CD14-positive monocyte (primary cell): Measurements from ENCODE around the gene GPATCH3. TPM values are rescaled to one million over a fixed set of nuclear protein-coding genes. Genes with fewer than 3 reads are reported as not detected.

ENCODE experiments used
- DNase-seq, 3 donors: peaks; one replicate each; pipeline ENCODE4 v3.0.0-alpha.2; 2011 to 2022
- H2AFZ ChIP-seq: 2 replicates; pipeline ENCODE4 v1.6.0; 2012; ENCODE audit warnings: mild to moderate bottlenecking, low read depth, low read length, inconsistent platforms; ENCODE audit not compliant: insufficient read depth, poor library complexity, severe bottlenecking
- H3K27ac ChIP-seq, 2 donors: 1 replicate in 1 of 2; 2 replicates in 1 of 2; pipeline ENCODE4 v1.5.1; 2012 to 2013; ENCODE audit warnings: low read length in 2 of 2, control low read depth in 1 of 2, inconsistent platforms in 1 of 2, low read depth in 1 of 2, mild to moderate bottlenecking in 1 of 2
- H3K27me3 ChIP-seq, 2 donors: one replicate each; pipeline versions ENCODE4 v1.6.0 to v1.6.1; 2011 to 2013; ENCODE audit warnings: low read length in 2 of 2; ENCODE audit not compliant: control insufficient read depth in 2 of 2, insufficient read depth in 2 of 2
- H3K36me3 ChIP-seq, 2 donors: replicated peaks in 1 of 2; 1 replicate in 1 of 2; 2 replicates in 1 of 2; pipeline versions ENCODE4 v1.5.1 to v1.6.1; 2012 to 2013; ENCODE audit warnings: low read length in 2 of 2, control low read depth in 1 of 2, inconsistent platforms in 1 of 2, mild to moderate bottlenecking in 1 of 2; ENCODE audit not compliant: insufficient read depth in 2 of 2, control insufficient read depth in 1 of 2
- H3K4me1 ChIP-seq, 2 donors: 1 replicate in 1 of 2; 2 replicates in 1 of 2; pipeline versions ENCODE4 v1.5.1 to v1.6.1; 2012 to 2013; ENCODE audit warnings: low read length in 2 of 2, control low read depth in 1 of 2, inconsistent platforms in 1 of 2, mild to moderate bottlenecking in 1 of 2, moderate library complexity in 1 of 2; ENCODE audit not compliant: insufficient read depth in 2 of 2, control insufficient read depth in 1 of 2
- H3K4me2 ChIP-seq: replicated peaks from 2 replicates; pipeline ENCODE3; 2012; ENCODE audit warnings: low read length, moderate library complexity, mild to moderate bottlenecking; ENCODE audit not compliant: poor library complexity, severe bottlenecking; ENCODE audit errors: extremely low read depth
- H3K4me3 ChIP-seq, 3 experiments: fragments of 200-600 bp in 1 of 3; sonication (generic) in 1 of 3; replicated peaks in 1 of 3; 1 replicate in 2 of 3; 2 replicates in 1 of 3; pipeline ENCODE4 v1.5.1; 2011 to 2013; ENCODE audit warnings: low read length in 3 of 3, mild to moderate bottlenecking in 3 of 3, control low read depth in 2 of 3, low read depth in 2 of 3, inconsistent platforms in 1 of 3, moderate library complexity in 1 of 3
- H3K79me2 ChIP-seq: 2 replicates; pipeline ENCODE4 v1.6.0; 2012; ENCODE audit warnings: mild to moderate bottlenecking, control low read depth, inconsistent platforms, low read length, moderate library complexity; ENCODE audit not compliant: insufficient read depth
- H3K9ac ChIP-seq: 2 replicates; pipeline ENCODE4 v1.6.0; 2017; ENCODE audit warnings: low read length, mild to moderate bottlenecking; ENCODE audit not compliant: insufficient read depth, poor library complexity, severe bottlenecking
- H3K9me3 ChIP-seq, 2 donors: replicated peaks in 1 of 2; 1 replicate in 1 of 2; 2 replicates in 1 of 2; pipeline versions ENCODE4 v1.5.1 to v1.6.1; 2012 to 2013; ENCODE audit warnings: low read length in 2 of 2, control low read depth in 1 of 2; ENCODE audit not compliant: control insufficient read depth in 1 of 2, insufficient read depth in 1 of 2
- H4K20me1 ChIP-seq: 2 replicates; pipeline ENCODE4 v1.6.0; 2012; ENCODE audit warnings: mild to moderate bottlenecking, low read length, control low read depth, moderate library complexity; ENCODE audit not compliant: insufficient read depth
- H3K27ac Mint-ChIP-seq, 7 donors: one replicate each; pipeline ENCODE4 v1.8.0; 2020; ENCODE audit warnings: mild to moderate bottlenecking in 7 of 7, mixed read lengths in 7 of 7, moderate library complexity in 6 of 7, inconsistent platforms in 2 of 7
- H3K27me3 Mint-ChIP-seq, 3 donors: one replicate each; pipeline ENCODE4 v1.8.0; 2021 to 2022; ENCODE audit warnings: low read depth in 3 of 3, mild to moderate bottlenecking in 3 of 3, mixed read lengths in 3 of 3, moderate library complexity in 3 of 3, inconsistent platforms in 1 of 3
- H3K36me3 Mint-ChIP-seq, 2 donors: one replicate each; pipeline ENCODE4 v1.8.0; 2020; ENCODE audit warnings: mixed read lengths in 2 of 2, inconsistent platforms in 1 of 2, mild to moderate bottlenecking in 1 of 2
- H3K4me1 Mint-ChIP-seq: one replicate; pipeline ENCODE4 v1.8.0; 2020; ENCODE audit warnings: mild to moderate bottlenecking, mixed read lengths
- H3K4me3 Mint-ChIP-seq, 2 donors: one replicate each; pipeline ENCODE4 v1.8.0; 2020; ENCODE audit warnings: mild to moderate bottlenecking in 2 of 2, mixed read lengths in 2 of 2, moderate library complexity in 1 of 2
- H3K9me3 Mint-ChIP-seq, 7 donors: one replicate each; pipeline ENCODE4 v1.8.0; 2020 to 2022; ENCODE audit warnings: mixed read lengths in 7 of 7, mild to moderate bottlenecking in 6 of 7, moderate library complexity in 6 of 7, inconsistent platforms in 2 of 7
- WGBS: methylation state at CpG from one replicate; pipeline ENCODE4 v1.1.5; 2013; ENCODE audit warnings: missing lambda C conversion rate; ENCODE audit not compliant: insufficient coverage; 5-methylcytosine and 5-hydroxymethylcytosine counted together
- intact Hi-C, 2 donors: fragments of 100-400 bp; cut with micrococcal nuclease; formaldehyde crosslinking; loops; one replicate each; pipeline versions ENCODE4 v1.15.0 to v1.15.1; 2023
- polyA plus RNA-seq, 3 donors: library from polyadenylated mRNA; depleted of rRNA in 1 of 3; unstranded in 2 of 3; stranded (reverse) in 1 of 3; fragments of 300-500 nt in 2 of 3; fragments of >200 nt in 1 of 3; fragmentation: Illumina TruSeq in 2 of 3; gene quantifications; 1 replicate in 2 of 3; 2 replicates in 1 of 3; pipeline ENCODE4 v1.2.3, GENCODE V29; 2012 to 2021
- TF ChIP-seq, protein P1 (sequence below): fragments of 200-600 bp; IDR thresholded peaks from one replicate; pipeline ENCODE4 v1.8.0; 2022; ENCODE audit warnings: antibody characterized with exemption, mild to moderate bottlenecking

The GPATCH3 gene
- polyA plus RNA-seq, 3 donors: 8.2 to 11.8 (median 10.7) TPM

DNA sequence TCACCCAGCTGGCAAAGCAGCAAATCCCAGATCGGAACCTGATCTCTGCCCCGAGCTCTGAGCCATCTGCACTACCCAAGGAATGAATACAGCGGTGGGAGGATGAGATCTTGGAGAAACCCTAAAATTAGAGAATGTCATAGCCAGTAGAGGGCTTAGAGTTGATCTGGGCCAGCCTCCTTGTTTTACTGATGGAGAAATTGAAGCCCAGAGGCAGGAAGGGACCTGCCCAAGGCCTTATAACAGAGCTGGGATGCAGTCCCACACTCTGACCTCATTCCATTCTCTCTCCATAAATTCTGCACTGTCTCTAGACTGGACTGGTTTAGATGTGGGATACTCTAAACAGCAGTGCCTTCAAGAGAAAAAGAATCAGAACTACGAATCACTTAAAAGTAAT is 42.1 kb downstream of the GPATCH3 start:
- H3K9me3 ChIP-seq: no peaks in the 10 kb centered on the region
- Mint-ChIP-seq H3K36me3 (peaks cover 27 to 46% of the 10 kb centered on the region in 2 donors), H3K9me3 (no peaks in the 10 kb centered on the region), H3K4me3 (no peak overlapping the region), H3K4me1 (peaks cover 5% of the 10 kb centered on the region), H3K27me3 (peaks cover 0 to 4% (median 4%) of the 10 kb centered on the region in 3 donors), H3K27ac (peak overlapping the region in 1 of 7 donors; percentile 2)
- TF ChIP-seq, protein P1, sequence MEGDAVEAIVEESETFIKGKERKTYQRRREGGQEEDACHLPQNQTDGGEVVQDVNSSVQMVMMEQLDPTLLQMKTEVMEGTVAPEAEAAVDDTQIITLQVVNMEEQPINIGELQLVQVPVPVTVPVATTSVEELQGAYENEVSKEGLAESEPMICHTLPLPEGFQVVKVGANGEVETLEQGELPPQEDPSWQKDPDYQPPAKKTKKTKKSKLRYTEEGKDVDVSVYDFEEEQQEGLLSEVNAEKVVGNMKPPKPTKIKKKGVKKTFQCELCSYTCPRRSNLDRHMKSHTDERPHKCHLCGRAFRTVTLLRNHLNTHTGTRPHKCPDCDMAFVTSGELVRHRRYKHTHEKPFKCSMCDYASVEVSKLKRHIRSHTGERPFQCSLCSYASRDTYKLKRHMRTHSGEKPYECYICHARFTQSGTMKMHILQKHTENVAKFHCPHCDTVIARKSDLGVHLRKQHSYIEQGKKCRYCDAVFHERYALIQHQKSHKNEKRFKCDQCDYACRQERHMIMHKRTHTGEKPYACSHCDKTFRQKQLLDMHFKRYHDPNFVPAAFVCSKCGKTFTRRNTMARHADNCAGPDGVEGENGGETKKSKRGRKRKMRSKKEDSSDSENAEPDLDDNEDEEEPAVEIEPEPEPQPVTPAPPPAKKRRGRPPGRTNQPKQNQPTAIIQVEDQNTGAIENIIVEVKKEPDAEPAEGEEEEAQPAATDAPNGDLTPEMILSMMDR: no peak
- no peak overlapping the region for H3K4me3 ChIP-seq
- no CpG with 5 or more reads among the region's 4 CpGs for WGBS
- no peaks in the 10 kb centered on the region for H3K27me3 ChIP-seq
- intact Hi-C loops: no loop called here
- H3K4me2 ChIP-seq: no peak overlapping the region
- no peak overlapping the region for H3K9ac ChIP-seq
- H3K79me2 ChIP-seq: no peaks in the 10 kb centered on the region
- no peak overlapping the region for H2AFZ ChIP-seq
- no peak overlapping the region for H3K27ac ChIP-seq
- H3K36me3 ChIP-seq: peaks cover 26 to 45% of the 10 kb centered on the region in 2 donors
- no peaks in the 10 kb centered on the region for H3K4me1 ChIP-seq
- H4K20me1 ChIP-seq: peaks cover 12% of the 10 kb centered on the region
- no peak for DNase-seq

DNA sequence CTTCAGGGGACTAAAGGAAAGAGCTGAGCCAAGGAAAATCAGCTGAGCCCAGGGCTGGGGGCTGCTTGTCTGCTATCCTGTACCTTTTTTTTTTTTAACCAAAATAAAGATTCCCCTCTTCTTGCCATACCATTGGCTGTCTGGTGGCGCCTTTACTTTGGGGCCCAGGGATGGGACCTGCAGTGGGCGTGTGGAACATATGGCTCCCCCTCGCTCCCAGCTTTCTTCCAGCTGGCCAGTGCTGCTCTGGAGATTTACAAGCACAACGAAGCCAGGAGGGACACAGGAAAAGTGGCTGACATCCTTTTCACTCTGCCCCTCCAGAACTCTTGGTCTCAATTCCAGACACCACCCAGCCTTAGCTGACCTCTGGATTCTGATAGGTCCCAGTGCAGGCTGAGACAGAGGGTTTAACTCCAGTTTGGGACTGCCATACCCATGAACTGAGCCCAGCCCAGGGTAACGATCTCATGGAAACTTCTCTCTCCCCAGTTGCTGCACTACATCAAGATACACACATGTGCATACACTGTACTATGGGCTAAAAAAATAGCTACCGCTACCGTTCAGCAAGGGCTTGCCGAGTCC is 42.7 kb downstream of the GPATCH3 start:
- Histone ChIP-seq H3K27ac (no peak overlapping the region), H3K4me1 (no peaks in the 10 kb centered on the region), H4K20me1 (peaks cover 18% of the 10 kb centered on the region), H3K36me3 (peaks cover 31 to 51% of the 10 kb centered on the region in 2 donors), H3K4me2 (no peak overlapping the region), H2AFZ (no peak overlapping the region), H3K9me3 (no peaks in the 10 kb centered on the region), H3K9ac (no peak overlapping the region), H3K27me3 (no peaks in the 10 kb centered on the region), H3K79me2 (no peaks in the 10 kb centered on the region), H3K4me3 (no peak overlapping the region)
- whole genome bisulfite sequencing: 93% methylated on average over 5 of the region's 8 CpGs
- intact Hi-C loops: no loop called here
- no peak for DNase-seq
- H3K4me1 Mint-ChIP-seq: peaks cover 2% of the 10 kb centered on the region
- H3K4me3 Mint-ChIP-seq: no peak overlapping the region
- H3K27me3 Mint-ChIP-seq: peaks cover 0 to 3% (median 3%) of the 10 kb centered on the region in 3 donors
- H3K9me3 Mint-ChIP-seq: no peaks in the 10 kb centered on the region
- TF ChIP-seq, protein P1: no peak
- peak overlapping the region in 1 of 7 donors; percentile 2 for H3K27ac Mint-ChIP-seq
- H3K36me3 Mint-ChIP-seq: peaks cover 33 to 52% of the 10 kb centered on the region in 2 donors
